Measurements from ENCODE around the gene TOMM34. TPM values are rescaled to one million over a fixed set of nuclear protein-coding genes. Genes with fewer than 3 reads are reported as not detected.
A peak's percentile ranks its signal among the peaks of the same experiment; 100 is the strongest.

The TOMM34 gene, protein sequence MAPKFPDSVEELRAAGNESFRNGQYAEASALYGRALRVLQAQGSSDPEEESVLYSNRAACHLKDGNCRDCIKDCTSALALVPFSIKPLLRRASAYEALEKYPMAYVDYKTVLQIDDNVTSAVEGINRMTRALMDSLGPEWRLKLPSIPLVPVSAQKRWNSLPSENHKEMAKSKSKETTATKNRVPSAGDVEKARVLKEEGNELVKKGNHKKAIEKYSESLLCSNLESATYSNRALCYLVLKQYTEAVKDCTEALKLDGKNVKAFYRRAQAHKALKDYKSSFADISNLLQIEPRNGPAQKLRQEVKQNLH
- 7.3 and 11.7 TPM in 2 replicates for total RNA-seq (2011; cell fraction: chromatin; rRNA removed; ENCODE audit: low replicate concordance)
- total RNA-seq (2011; cell fraction: nucleolus; rRNA removed), result 10.5 and 10.8 TPM in 2 replicates
- 13.0 and 16.9 TPM in 2 replicates for total RNA-seq (2011; cell fraction: nucleoplasm; rRNA removed)
- total RNA-seq (2014; rRNA removed), result 41.7 and 49.7 TPM in 2 replicates
- total RNA-seq (2014; rRNA removed; fragmentation: Illumina TruSeq; extraction: Trizol), result 30.9 and 31.7 TPM in 2 replicates
- 30.3 and 31.4 TPM in 2 replicates for total RNA-seq (2015; rRNA removed; fragmentation: Illumina TruSeq; extraction: Trizol)
- 41.3 and 43.4 TPM in 2 replicates for total RNA-seq (2021)
- polyA plus RNA-seq (2011; rRNA removed), result 49.1 and 56.0 TPM in 2 replicates
- polyA plus RNA-seq (2011; cell fraction: cytosol; rRNA removed), result 50.8 and 67.9 TPM in 2 replicates
- polyA plus RNA-seq (2011; cell fraction: nucleus; rRNA removed), result 34.3 and 45.6 TPM in 2 replicates
- polyA plus RNA-seq (2012), result 34.8 and 51.5 TPM in 2 replicates
- 62.6 and 69.4 TPM in 2 replicates for polyA plus RNA-seq (2014; fragmentation: Illumina TruSeq; extraction: Trizol)
- polyA plus RNA-seq (2014; fragmentation: Nextera tagmentation; extraction: Ambion mirVana), result 10 to 100 TPM; 18.1 to 32.6 TPM
- polyA plus RNA-seq (2014; rRNA removed), result 44.8 and 50.6 TPM in 2 replicates
- 24.5 and 32.5 TPM in 2 replicates for polyA minus RNA-seq (2011; rRNA and poly(A)+ RNA removed)
- 15.4 and 19.2 TPM in 2 replicates for polyA minus RNA-seq (2011; cell fraction: cytosol; rRNA and poly(A)+ RNA removed)
- polyA minus RNA-seq (2011; cell fraction: nucleus; rRNA and poly(A)+ RNA removed), result 7.7 and 9.7 TPM in 2 replicates
- Bru-seq, nascent RNA, result percentile 90 among the genes with signal in this experiment
- BruChase-seq, experiment 1, labeled RNA remaining after a 2-hour chase, result percentile 82 among the genes with signal in this experiment
- percentile 80 among the genes with signal in this experiment for BruChase-seq, experiment 2, labeled RNA remaining after a 6-hour chase
- long read RNA-seq, experiment 1, transcript TOMM34-201 (7 exons, 2,062 nt), result major isoform, 129 of 314 reads
- long read RNA-seq, experiment 1, partial matches to known transcripts, result 4 of 314 reads
- long read RNA-seq, experiment 1, other reads (novel, unspliced or antisense), result 181 of 314 reads
- long read RNA-seq, experiment 2, transcript TOMM34-201 (7 exons, 2,062 nt), result major isoform, 44 of 65 reads
- long read RNA-seq, experiment 2, partial matches to known transcripts, result 15 of 65 reads
- long read RNA-seq, experiment 2, other reads (novel, unspliced or antisense), result 6 of 65 reads
- long read RNA-seq, experiment 3, transcript TOMM34-201 (7 exons, 2,062 nt), result major isoform, 119 of 127 reads
- long read RNA-seq, experiment 3, partial matches to known transcripts, result 5 of 127 reads
- long read RNA-seq, experiment 3, other reads (novel, unspliced or antisense), result 3 of 127 reads

DNA sequence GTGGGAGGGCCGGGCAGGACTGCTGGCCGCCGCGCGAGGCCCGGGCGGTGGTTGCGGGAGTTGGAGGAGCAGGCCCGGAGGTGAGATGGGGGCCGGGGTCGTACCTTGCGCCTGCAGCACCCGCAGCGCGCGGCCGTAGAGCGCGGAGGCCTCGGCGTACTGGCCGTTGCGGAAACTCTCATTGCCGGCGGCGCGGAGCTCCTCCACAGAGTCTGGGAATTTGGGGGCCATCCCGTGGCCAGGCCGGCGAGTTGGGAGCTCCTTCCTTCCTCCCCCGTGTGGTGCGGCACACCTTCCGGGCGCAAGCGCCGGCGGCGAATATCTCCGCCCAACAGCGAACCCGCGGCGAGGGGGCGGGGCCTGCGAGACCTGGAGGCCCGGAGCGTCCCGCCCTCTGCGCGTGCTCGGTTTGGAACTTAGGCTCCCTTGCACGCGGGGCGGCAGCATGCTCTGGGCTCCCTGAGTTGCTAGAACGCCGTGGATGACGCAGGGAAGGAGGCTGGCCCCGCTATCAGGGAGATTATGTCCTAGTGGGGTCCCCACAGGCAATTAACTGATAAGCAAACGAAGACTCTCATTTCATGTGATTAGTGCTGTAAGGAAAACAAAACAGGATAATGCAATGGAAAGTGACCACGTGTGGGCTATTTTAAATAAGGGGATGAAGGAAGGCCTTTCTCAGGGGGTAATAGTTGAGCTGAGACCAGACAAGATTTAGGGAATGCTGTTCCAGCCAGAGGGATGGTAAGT is at the start of gene TOMM34:
TOMM34 (minus strand) TSS at position 295 of the 750 bp plus-strand sequence; CDS start at position 231, 64 bp downstream.
- no peaks in the 10 kb centered on the region for H4K20me1 ChIP-seq (replicated peaks; ENCODE audit: control insufficient read depth, insufficient read depth, low read length)
- ChIA-PET CTCF (ENCODE audit: low intra/inter-chr PET ratio) (no interaction called here), POLR2A (interaction anchor here (0.6 to 2.8 kb wide), 13 partner anchors 8 to 232 kb away, joined by 3 to 16 read pairs (median 5); no protein-coding TSS in a partner anchor)
- no TSS peak for BruUV-seq (replicated peaks)
- peak within 1 kb of the TSS; percentile 93 for H2AFZ ChIP-seq (ENCODE audit: low read depth, low read length)
- H3K27me3 ChIP-seq (ENCODE audit: control insufficient read depth in 2 of 2, insufficient read depth in 2 of 2, low read length in 2 of 2), result no peaks in the 10 kb centered on the region
- FAIRE-seq (peak; percentile 96), DNase-seq (ENCODE audit: extremely low read depth in 1 of 4, low spot score in 3 of 4) (peak; percentile 96 to 98 (median 98)), ATAC-seq (peak; percentile 97)
- peak within 1 kb of the TSS; percentile 82 for H3K4me2 ChIP-seq (ENCODE audit: insufficient read depth, low read length)
- 1% methylated on average over 13 of the region's 60 CpGs for WGBS (ENCODE audit: insufficient coverage, low coverage, missing lambda C conversion rate)
- H3K79me2 ChIP-seq (ENCODE audit: control insufficient read depth, insufficient read depth, low read length), result peaks cover 45% of the 10 kb centered on the region
- H3K9ac ChIP-seq (ENCODE audit: insufficient read depth in 1 of 2, low read depth in 2 of 2, low read length in 2 of 2), result peak within 1 kb of the TSS; percentile 69 to 95
- intact Hi-C loops (cut with micrococcal nuclease), result loop anchor here (2.0 kb wide), 1 partner anchor 49 kb away; the partner anchor contains the start of gene PABPC1L
- H3K4me1 ChIP-seq (replicated peaks in 1 of 2; ENCODE audit: control insufficient read depth in 2 of 2, insufficient read depth in 2 of 2, low read length in 2 of 2), result peaks cover 23 to 43% of the 10 kb centered on the region in 2 experiments
- H3K9me1 ChIP-seq (ENCODE audit: control insufficient read depth, insufficient read depth, low read length), result no peaks in the 10 kb centered on the region
- no peaks in the 10 kb centered on the region for H3K9me3 ChIP-seq (replicated peaks; ENCODE audit: control insufficient read depth, insufficient read depth, low read depth, low read length)
- H3K4me3 ChIP-seq, result peak within 1 kb of the TSS; percentile 64
- H3K27ac ChIP-seq (ENCODE audit: extremely low read depth, low read depth, low read length), result peak within 1 kb of the TSS; percentile 81
- peaks cover 35% of the 10 kb centered on the region for H3K36me3 ChIP-seq (ENCODE audit: control insufficient read depth, insufficient read depth, low read length)
- in situ Hi-C loops (cut with MboI), result no loop called here
- peak; percentile 82 for TF ChIP-seq KDM5B (IDR thresholded peaks at IDR 0.05; ENCODE audit: insufficient replicate concordance, low read depth, low read length)
- TF ChIP-seq POLR2AphosphoS5 (IDR thresholded peaks at IDR 0.05; ENCODE audit: control insufficient read depth, insufficient read depth, low read depth, low read length), result peak; percentile 71
- peak; percentile 60 for TF ChIP-seq EGR1 (conservative IDR thresholded peaks at IDR 0.05)
- peak; percentile 49 to 59; a peak in 2 of 4 replicates for TF ChIP-seq FOXK2 (conservative IDR thresholded peaks at IDR 0.05 in 1 of 2, IDR thresholded peaks at IDR 0.05 in 1 of 2; ENCODE audit: low read depth in 2 of 2)
- TF ChIP-seq TCF3 (CRISPR knock-in tag; IDR thresholded peaks at IDR 0.05), result peak; percentile 20; the same call in 1 of the 2 replicates
- peak; percentile 10; the same call in 1 of the 2 replicates for TF ChIP-seq JUND (IDR thresholded peaks at IDR 0.05; ENCODE audit: borderline replicate concordance, low read depth, low read length)
- TF ChIP-seq JUND (tag; IDR thresholded peaks at IDR 0.05; ENCODE audit: borderline replicate concordance, low read depth, low read length), result 0 out of 3 replicates have a peak, but pooled peaks have one; percentile 19
- peak in 2 of 3 experiments; percentile 47 to 58 for TF ChIP-seq YY1 (IDR thresholded peaks at IDR 0.05; ENCODE audit: borderline replicate concordance in 1 of 3, control insufficient read depth in 1 of 3, extremely low read depth in 1 of 3, insufficient read depth in 3 of 3, insufficient read length in 1 of 3, insufficient replicate concordance in 2 of 3, low read depth in 1 of 3, low read length in 2 of 3)
- no peak for TF ChIP-seq ETS2 (tag; IDR thresholded peaks at IDR 0.05; ENCODE audit: borderline replicate concordance, poor library complexity, severe bottlenecking)
- no peak for TF ChIP-seq ZC3H4 (CRISPR knock-in tag; IDR thresholded peaks at IDR 0.05; ENCODE audit: borderline replicate concordance)
- TF ChIP-seq, protein P1, sequence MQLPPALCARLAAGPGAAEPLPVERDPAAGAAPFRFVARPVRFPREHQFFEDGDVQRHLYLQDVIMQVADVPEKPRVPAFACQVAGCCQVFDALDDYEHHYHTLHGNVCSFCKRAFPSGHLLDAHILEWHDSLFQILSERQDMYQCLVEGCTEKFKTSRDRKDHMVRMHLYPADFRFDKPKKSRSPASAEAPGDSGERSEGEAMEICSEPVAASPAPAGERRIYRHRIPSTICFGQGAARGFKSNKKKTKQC (CRISPR knock-in tag; IDR thresholded peaks at IDR 0.05), result 0 out of 2 replicates have a peak, but pooled peaks have one; percentile 32
- no peak for TF ChIP-seq MTF1 (CRISPR knock-in tag; IDR thresholded peaks at IDR 0.05; ENCODE audit: borderline replicate concordance)
